Activated naive CD4-positive, alpha-beta T cell treated with Interleukin-2 at 50 U/mL for 16 hours (primary cell): Measurements from ENCODE around the gene KLHL9.
"Not testable (repeated sequence)": the region's sequence is repeated elsewhere in the genome, so short reads cannot be mapped to it uniquely, and the experiment has no call there.

Experiments used
- DNase-seq: peaks from one replicate; pipeline ENCODE4 v3.0.0-alpha.2; 2020

Gene KLHL9, protein sequence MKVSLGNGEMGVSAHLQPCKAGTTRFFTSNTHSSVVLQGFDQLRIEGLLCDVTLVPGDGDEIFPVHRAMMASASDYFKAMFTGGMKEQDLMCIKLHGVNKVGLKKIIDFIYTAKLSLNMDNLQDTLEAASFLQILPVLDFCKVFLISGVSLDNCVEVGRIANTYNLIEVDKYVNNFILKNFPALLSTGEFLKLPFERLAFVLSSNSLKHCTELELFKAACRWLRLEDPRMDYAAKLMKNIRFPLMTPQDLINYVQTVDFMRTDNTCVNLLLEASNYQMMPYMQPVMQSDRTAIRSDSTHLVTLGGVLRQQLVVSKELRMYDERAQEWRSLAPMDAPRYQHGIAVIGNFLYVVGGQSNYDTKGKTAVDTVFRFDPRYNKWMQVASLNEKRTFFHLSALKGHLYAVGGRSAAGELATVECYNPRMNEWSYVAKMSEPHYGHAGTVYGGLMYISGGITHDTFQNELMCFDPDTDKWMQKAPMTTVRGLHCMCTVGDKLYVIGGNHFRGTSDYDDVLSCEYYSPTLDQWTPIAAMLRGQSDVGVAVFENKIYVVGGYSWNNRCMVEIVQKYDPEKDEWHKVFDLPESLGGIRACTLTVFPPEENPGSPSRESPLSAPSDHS

DNA sequence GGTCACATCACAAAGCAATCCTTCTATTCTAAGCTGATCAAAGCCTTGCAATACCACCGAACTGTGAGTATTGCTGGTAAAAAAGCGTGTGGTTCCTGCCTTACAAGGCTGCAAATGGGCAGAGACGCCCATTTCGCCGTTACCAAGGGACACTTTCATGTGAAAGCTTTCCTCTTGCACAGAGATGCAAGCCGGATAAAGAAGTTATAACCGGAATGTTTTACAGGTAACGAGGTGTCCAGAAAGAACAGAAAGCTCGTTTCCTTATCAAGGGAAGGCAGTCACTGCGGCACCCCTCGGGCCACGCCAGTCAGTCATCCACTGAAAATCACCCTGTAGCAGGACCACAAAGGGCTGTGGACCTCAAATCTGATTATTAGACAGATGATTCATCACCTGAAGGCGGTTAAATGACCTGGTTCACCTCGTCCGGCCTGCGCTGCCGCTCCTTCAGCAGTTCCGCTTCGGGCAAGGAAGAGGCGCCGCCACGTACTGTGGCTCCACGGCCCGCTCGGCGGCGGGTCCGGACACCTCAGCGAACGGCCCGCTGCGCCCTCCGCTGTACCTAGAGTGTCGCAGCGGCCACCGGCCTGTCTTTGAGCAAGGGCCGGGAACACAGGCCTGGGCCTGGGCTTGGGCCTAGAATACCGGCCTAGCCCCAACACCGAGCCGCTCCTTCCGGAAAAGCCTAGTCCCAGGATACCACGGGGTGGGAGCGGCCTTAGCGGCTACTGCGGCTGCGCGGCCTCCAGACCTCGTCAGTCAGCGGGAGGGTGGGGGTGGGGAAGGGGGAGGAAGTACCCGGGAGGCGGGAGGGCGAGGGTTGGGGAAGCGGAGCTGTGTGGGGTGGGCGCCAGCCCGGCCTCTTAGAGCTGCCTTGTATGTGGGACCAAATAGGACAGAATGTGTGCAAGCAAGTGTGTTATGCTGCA, at the start of gene KLHL9:
TSS of gene KLHL9 (minus strand) at position 704 of the 932 bp plus-strand sequence. CDS start at position 159, 545 bp downstream.
- DNase-seq: peak; percentile 86

- no peak for DNase-seq
Observed at GRCh38 chr9:21383627-21384026, 48.4 kb upstream of the KLHL9 start.

GRCh38 chr9:21381448-21382339, 46.5 kb upstream of the KLHL9 start:
- DNase-seq: no peak

DNA sequence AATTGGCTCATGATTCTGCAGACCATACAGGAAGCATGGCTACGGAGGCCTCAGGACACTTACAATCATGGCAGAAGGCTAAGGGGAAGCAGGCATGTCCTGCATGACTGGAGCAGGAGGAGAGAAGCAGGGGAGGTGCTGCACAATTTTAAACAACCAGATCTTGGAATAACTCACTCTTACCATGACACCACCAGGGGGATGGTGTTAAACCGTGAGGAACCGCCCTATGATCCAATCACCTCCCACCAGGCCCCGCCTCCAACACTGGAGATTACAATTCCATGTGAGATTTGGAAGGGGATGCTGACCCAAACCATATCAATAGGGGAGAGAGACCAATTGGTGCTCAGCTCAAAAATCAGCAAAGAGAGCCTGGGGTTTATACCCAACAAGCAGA, 36.3 kb upstream of the KLHL9 start:
- DNase-seq: not testable (repeated sequence)

DNA sequence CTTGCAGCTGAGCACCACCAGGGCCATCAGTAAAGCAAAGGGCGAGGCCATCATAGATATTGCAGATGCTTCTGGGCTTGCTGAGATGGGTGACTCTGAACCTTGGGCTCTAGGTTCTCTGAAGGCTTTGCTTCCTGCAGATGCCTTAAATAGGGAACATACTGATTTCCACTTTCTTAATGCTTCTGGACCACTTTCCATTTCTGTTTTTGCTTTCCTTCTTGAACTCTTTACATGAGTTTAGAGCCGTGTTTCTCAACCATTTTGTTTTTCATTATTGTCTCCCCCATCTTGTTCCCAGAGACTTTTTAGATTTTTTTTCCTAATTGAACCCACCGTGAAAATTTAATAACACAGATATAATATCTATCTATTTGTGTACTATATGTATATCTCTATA, 32.8 kb upstream of the KLHL9 start, which contains the start of gene IFNA13:
TSS of gene IFNA13 (minus strand) at position 101 of the 400 bp plus-strand sequence. CDS start at position 54, 47 bp downstream.
- no peak for DNase-seq

GRCh38 chr9:21367169-21367568, 32.0 kb upstream of the KLHL9 start:
- DNase-seq: not testable (repeated sequence)

DNA sequence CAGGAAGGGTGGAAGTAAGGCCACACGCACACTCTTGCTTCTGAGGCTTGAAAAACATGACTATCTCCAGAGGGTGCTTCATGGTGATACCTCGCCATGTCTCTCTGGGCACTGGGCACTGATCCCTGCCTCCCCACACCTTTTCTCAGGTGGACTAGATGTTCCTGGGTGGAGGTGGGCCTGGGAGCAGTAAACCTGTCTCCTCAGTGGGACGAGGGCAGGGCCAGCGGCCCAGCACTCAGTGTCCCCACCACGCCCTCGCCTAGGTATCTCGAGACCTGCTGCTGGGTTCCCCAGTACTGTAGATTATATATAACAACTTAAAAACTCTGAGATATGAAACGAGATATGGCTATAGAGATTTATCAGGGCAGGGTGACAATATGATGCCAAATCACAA, 27.1 kb upstream of the KLHL9 start:
- DNase-seq: no peak

DNA sequence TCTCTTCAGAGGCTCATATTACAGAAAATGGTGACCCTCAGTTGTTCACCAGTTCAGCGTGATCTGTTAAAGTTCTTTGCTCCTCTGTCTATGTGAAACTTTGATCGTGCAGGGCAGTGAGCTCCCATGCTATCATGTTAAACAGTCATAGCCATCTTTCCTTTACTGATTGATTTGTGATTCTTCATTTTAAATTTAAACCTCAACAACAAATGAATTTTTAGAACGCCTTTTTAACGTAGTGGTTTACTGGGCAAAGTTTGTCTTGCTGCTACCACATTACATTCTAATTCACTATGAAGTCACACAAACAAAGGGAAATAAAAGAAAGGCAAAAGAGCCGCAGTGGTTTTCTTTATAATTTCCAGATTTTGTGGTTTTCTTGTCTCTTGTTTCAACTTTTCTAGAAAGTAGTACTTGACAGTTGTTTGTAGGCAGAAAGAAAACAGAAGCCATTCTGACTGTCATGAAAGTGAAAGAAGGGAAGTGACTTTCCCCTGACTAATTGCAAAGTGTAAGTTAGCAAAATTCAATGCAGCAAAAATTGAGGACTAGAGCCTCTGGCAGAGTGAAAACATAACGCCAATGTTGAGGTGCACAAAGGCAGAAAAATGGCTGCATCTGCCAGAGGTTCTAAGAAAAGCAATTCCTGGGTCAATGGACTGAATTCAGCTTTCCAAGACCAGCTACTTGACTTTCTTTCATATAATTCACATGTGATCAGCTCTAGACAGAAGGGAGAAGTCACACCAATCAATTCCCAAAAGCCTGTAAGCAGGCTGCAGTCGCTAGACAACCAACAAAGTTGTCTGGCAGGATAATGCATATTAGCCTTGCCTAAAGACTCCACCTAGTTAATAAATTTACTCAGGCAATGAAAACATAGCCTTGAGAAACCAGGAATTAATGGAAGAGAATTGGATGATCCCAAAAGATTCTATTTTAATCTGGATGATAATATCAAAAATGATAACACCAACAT, 22.6 kb upstream of the KLHL9 start:
- no peak for DNase-seq

DNA sequence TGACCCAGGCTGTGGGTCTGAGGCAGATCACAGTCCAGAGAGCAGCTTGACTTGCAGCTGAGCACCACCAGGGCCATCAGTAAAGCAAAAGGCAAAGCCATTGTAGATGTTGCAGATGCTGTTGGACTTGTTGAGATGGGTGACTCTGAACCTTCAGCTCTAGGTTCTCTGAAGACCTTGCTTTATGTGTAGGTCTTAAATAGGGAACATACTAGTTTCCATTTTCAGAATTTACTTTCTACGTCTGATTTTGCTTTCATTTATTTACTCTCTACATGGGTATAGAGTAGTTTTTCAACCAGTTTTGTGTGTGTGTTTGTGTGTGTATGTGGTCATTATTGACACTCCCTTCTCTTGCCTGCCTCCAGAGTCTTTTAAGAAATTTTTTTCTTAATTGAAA, 15.6 kb upstream of the KLHL9 start, which contains the start of gene IFNA6:
TSS of gene IFNA6 (minus strand) at position 101 of the 400 bp plus-strand sequence. CDS start at position 101, 0 bp downstream.
- DNase-seq: no peak

DNA sequence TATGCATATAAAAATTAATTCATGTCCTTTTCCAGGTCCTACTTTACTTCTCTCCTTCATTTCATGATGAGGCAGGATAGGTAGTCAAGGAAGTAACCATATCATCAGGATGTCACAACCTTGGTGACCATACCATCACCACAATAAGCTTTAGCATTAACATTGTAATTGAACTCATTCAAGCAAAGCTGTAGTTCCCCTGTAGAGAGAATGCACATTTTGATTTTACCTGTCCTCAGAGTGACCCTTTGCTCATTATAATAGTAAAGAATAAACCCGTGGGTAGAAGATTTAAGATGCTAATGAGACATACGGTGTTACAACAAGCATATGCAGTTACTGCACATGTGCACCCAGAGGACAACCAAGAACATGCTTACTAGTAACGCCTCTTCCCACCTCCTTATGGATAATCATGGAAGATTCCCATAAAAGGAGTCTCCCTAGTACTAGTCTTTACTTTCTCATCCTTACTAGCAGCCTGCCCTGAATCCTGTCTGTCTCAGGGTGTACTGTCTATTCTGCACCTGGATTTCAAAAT, 13.3 kb upstream of the KLHL9 start:
- DNase-seq: no peak

DNA sequence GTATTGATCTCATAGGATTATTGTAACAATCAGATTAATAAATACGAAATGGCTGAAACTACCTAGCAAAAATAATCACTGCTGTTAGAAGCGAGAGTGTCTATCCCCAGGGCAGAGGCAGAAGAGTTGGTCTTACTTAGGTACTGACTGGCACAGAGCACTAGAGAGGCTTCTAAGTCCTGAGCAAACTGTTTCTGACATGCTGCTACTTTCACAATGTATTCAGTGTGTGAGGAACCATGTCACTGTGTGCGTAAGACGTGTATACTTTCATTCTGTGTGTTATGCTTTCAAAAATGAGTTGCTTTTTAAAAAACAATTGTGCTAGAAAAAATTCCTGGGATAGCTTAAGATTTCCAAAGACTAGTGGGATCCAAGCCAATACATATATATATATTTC, 5.5 kb upstream of the KLHL9 start:
- no peak for DNase-seq

GRCh38 chr9:21336457-21336856, 1.3 kb upstream of the KLHL9 start:
- DNase-seq: no peak

DNA sequence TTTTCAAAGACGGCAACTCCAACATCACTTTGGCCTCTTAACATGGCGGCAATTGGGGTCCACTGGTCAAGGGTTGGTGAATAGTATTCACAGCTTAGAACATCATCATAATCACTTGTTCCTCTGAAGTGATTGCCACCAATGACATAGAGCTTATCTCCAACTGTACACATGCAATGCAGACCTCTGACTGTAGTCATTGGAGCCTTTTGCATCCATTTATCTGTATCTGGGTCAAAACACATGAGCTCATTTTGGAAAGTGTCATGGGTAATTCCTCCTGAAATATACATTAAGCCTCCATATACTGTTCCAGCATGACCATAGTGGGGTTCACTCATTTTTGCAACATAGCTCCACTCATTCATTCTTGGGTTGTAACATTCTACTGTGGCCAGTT, 2.0 kb downstream of the KLHL9 start:
- DNase-seq: no peak

DNA sequence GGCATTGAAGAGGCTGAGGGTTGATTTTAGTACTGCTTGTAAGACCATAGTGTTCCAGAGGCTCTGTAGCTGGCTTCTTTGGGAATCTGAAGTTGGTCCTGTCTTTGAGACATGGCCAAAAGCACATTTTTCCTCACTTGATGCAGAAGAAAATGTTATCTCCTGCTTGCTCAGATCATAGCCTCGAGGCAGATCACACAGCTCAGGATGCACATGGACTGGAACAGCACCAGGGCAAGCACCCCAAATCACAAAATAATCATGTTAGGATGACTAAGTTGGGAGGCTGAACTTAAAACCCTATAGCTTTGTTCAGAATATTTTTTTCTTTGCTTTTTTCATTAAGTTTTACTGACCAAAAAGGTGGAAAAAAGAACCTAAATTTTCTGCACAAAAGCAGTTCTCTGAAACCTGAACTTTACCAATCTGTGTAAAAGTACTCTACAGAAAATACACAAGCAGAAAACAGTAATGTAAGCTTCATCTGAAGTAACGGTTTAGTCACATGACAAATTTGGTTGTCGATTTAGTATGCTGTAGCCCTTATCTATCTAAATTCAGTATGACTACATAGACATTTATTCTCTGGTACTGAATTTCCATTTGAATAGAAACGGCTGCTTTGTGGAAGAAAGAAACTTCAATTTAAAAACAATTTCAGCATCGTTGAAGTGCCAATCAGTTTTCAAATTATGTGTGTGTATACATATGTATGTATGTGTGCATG, 3.4 kb downstream of the KLHL9 start:
- no peak for DNase-seq

DNA sequence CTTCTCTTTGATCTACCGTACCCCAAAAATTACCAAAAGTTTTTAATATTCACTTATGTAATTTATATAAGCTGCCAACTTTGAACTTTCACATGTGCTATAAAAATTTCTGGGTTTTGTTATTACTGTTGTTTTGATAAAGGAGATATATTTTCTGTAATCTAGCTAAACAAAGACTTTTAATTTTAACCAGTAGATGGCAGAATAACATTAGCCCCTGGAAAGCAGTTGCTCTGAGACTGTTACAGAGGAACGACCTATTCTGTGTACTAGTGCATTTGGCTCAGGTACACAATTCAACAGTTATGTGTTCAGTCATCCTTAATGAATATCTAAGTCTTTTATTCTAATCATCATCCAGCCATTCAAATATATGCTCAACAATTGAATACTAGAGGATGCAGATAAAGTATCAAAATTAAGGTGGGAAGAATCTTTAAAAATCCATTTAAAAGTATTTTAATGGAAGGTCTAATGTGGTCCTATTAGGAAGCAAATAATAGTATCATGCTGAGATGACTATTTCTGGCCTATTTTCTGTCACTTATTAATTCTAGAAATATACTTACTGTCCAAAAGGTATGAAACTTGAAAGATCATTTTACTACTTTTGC, 8.6 kb downstream of the KLHL9 start:
- no peak for DNase-seq

DNA sequence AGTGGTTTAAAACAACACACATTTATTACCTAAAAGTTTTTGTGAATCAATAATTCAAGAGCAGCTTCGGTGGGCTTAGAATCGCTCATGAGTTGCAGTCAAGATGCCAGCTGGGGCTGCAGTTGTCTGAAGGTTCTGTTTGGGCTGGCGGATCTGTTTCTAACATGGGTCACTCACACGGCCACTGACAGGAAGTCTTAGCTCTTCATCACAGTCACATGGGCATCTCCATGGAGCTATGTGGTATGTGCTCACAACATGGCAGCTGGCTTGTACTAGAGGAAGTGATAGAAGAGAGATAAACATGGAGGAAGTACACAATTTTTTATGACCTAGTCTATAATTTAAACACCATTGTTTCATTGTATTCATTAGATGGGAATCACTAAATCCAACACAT, 11.2 kb downstream of the KLHL9 start:
- no peak for DNase-seq

- DNase-seq: no peak
Observed at GRCh38 chr9:21322911-21323461, 12.2 kb downstream of the KLHL9 start.

DNA sequence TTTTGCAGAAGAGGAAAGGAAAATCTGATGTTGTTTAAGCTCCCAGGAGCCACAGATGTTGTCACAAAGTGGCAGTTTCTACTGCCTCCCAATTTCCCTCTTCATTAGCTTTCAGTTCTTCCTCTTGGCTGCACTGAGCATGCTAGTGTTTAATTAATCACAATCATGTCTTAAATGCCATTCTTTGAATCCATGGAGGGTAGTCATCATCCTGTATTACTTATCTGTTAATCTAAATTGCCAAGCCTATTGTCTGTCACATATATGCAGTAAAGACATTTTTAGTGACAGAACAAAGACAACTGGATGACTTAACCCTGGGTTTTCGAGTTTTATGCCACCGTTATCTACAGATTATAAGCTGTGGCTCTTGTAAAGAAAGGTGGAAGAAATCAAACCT, 14.7 kb downstream of the KLHL9 start:
- DNase-seq: no peak
